ENCODE results near the gene CUL9. TPM values are rescaled to one million over a fixed set of nuclear protein-coding genes. Genes with fewer than 3 reads are reported as not detected.

The CUL9 gene
- total RNA-seq, 4 donors from 2014 or later, result 55.5 to 114 (median 85.5) TPM

- TF ChIP-seq CTCF (IDR thresholded peaks at IDR 0.05) (no peak), POLR2A (IDR thresholded peaks at IDR 0.05) (no peak)
- DNase-seq, result peak in 1 of 3 donors; percentile 39
- Histone ChIP-seq H3K27me3 (no peaks in the 10 kb centered on the region), H3K9me3 (no peaks in the 10 kb centered on the region), H3K4me3 (no peak overlapping the region), H3K27ac (no peak overlapping the region), H3K4me1 (peaks cover 0 to 13% (median 2%) of the 10 kb centered on the region in 4 donors), H3K36me3 (no peaks in the 10 kb centered on the region)
These were observed 80.9 kb downstream of the CUL9 start for GRCh38 chr6:43262780-43263313.

- no peaks in the 10 kb centered on the region for H3K36me3 ChIP-seq
- peak; percentile 77 to 92 (median 89) for DNase-seq
- no peak overlapping the region for H3K4me3 ChIP-seq
- TF ChIP-seq CTCF (IDR thresholded peaks at IDR 0.05) (peak; percentile 57 to 95 (median 83)), POLR2A (IDR thresholded peaks at IDR 0.05) (no peak)
- no peaks in the 10 kb centered on the region for H3K27me3 ChIP-seq
- H3K9me3 ChIP-seq, result no peaks in the 10 kb centered on the region
- H3K4me1 ChIP-seq, result peaks cover 0 to 20% (median 2%) of the 10 kb centered on the region in 4 donors
- H3K27ac ChIP-seq, result no peak overlapping the region
These were observed 81.5 kb downstream of the CUL9 start for GRCh38 chr6:43263314-43264178.

GRCh38 chr6:43264599-43265145 lies 82.7 kb downstream of the CUL9 start:
- H3K36me3 ChIP-seq, result no peaks in the 10 kb centered on the region
- H3K27me3 ChIP-seq, result no peaks in the 10 kb centered on the region
- DNase-seq, result no peak
- no peaks in the 10 kb centered on the region for H3K9me3 ChIP-seq
- peaks cover under 1 to 30% (median 7%) of the 10 kb centered on the region in 4 donors for H3K4me1 ChIP-seq
- TF ChIP-seq CTCF (IDR thresholded peaks at IDR 0.05) (no peak), POLR2A (IDR thresholded peaks at IDR 0.05) (no peak)
- no peak overlapping the region for H3K4me3 ChIP-seq
- no peak overlapping the region for H3K27ac ChIP-seq

- Histone ChIP-seq H3K4me3 (no peak overlapping the region), H3K36me3 (no peaks in the 10 kb centered on the region), H3K9me3 (no peaks in the 10 kb centered on the region), H3K27ac (no peak overlapping the region), H3K4me1 (peaks cover 7 to 36% (median 11%) of the 10 kb centered on the region in 4 donors), H3K27me3 (no peaks in the 10 kb centered on the region)
- TF ChIP-seq POLR2A (IDR thresholded peaks at IDR 0.05) (no peak), CTCF (IDR thresholded peaks at IDR 0.05) (peak in 1 of 6 experiments; percentile 14)
- no peak for DNase-seq
These were observed 83.6 kb downstream of the CUL9 start for GRCh38 chr6:43265564-43265963.

GRCh38 chr6:43267619-43268354 lies 85.8 kb downstream of the CUL9 start:
- peaks cover 12 to 46% (median 16%) of the 10 kb centered on the region in 4 donors for H3K4me1 ChIP-seq

More at GRCh38 chr6:43267619-43268354, 85.8 kb downstream of the CUL9 start:
- Histone ChIP-seq H3K27ac (peak overlapping the region in 3 of 4 donors; percentile 41 to 97 (median 83)), H3K36me3 (no peaks in the 10 kb centered on the region), H3K4me3 (no peak overlapping the region), H3K27me3 (no peaks in the 10 kb centered on the region), H3K9me3 (no peaks in the 10 kb centered on the region)
- no peak for TF ChIP-seq CTCF (IDR thresholded peaks at IDR 0.05)
- TF ChIP-seq POLR2A (IDR thresholded peaks at IDR 0.05), result peak in 1 of 2 donors; percentile 60
- peak in 2 of 3 donors; percentile 81 to 84 for DNase-seq

Measured in Peyer's patch (tissue), 4 donors.